K562 (cell line): ENCODE results near the gene SLC44A1. TPM values are rescaled to one million over a fixed set of nuclear protein-coding genes. Genes with fewer than 3 reads are reported as not detected.

Experiments used
- ATAC-seq: fragments of 200-7000 bp; cut with Tn5 transposase; 3 replicates; pipeline ENCODE4 v1.9.1; 2020; ENCODE audit warnings: moderate library complexity
- BruUV-seq: library from RNA; stranded (reverse); fragments of 400-500 nt; replicated peaks from 2 replicates; lab custom pipeline; 2021; lab: Mats Ljungman, UMichigan
- CTCF ChIA-PET: fragments of 300-600 bp; formaldehyde crosslinking; extraction: SDS; loops from one replicate; lab custom pipeline; 2021; ENCODE audit warnings: low intra/inter-chr PET ratio; lab: Yijun Ruan, JAX
- POLR2A ChIA-PET: fragments of 300-600, 350-650 bp; sonication (Branson Sonifier 250); formaldehyde crosslinking; extraction: SDS; loops from one replicate; lab custom pipeline; 2021; ENCODE audit warnings: antibody characterized with exemption, inconsistent platforms; lab: Yijun Ruan, JAX
- DNase-seq, 4 experiments: peaks; one replicate each; pipeline versions ENCODE4 v3.0.0 to v3.0.0-alpha.2; 2011 to 2018; ENCODE audit warnings: low spot score in 3 of 4, mixed read lengths in 3 of 4; ENCODE audit errors: extremely low read depth in 1 of 4
- FAIRE-seq: peaks from 2 replicates; lab custom pipeline; 2011; peaks lifted over from hg19 to GRCh38; lab: Jason Lieb, UNC
- H2AFZ ChIP-seq: 2 replicates; pipeline ENCODE4 v1.6.0; 2011; ENCODE audit warnings: low read depth, low read length, control low read depth, inconsistent platforms
- H3K27ac ChIP-seq: fragments of 200-600 bp; 3 replicates; pipeline ENCODE4 v1.8.0; 2011; ENCODE audit warnings: low read depth, mild to moderate bottlenecking, control low read depth, inconsistent platforms, low read length, moderate library complexity, mixed read lengths; ENCODE audit errors: extremely low read depth
- H3K27me3 ChIP-seq, 2 experiments: fragments of 300-600 bp in 1 of 2; 2 replicates in 1 of 2; 3 replicates in 1 of 2; pipeline versions ENCODE4 v1.6.0 to v1.8.0; 2011; ENCODE audit warnings: inconsistent platforms in 2 of 2, low read length in 2 of 2, mild to moderate bottlenecking in 1 of 2, mixed read lengths in 1 of 2, moderate library complexity in 1 of 2; ENCODE audit not compliant: control insufficient read depth in 2 of 2, insufficient read depth in 2 of 2
- H3K36me3 ChIP-seq: fragments of 300-600 bp; 3 replicates; pipeline ENCODE4 v1.8.0; 2011; ENCODE audit warnings: mild to moderate bottlenecking, low read length, inconsistent platforms; ENCODE audit not compliant: control insufficient read depth, insufficient read depth
- H3K4me1 ChIP-seq, 2 experiments: fragments of 200-600 bp in 1 of 2; replicated peaks in 1 of 2; 2 replicates in 1 of 2; 3 replicates in 1 of 2; pipeline versions ENCODE4 v1.5.1 to v1.8.0; 2011; ENCODE audit warnings: inconsistent platforms in 2 of 2, low read length in 2 of 2, mild to moderate bottlenecking in 1 of 2, mixed read lengths in 1 of 2, moderate library complexity in 1 of 2; ENCODE audit not compliant: control insufficient read depth in 2 of 2, insufficient read depth in 2 of 2
- H3K4me2 ChIP-seq: 2 replicates; pipeline ENCODE4 v1.6.1; 2011; ENCODE audit warnings: low read length, control low read depth, inconsistent platforms, mixed read lengths; ENCODE audit not compliant: insufficient read depth
- H3K4me3 ChIP-seq: fragments of 200-600 bp; sonication (generic), shearing (Covaris generic); 2 replicates; pipeline ENCODE4 v1.5.1; 2016; ENCODE audit warnings: control low read depth, inconsistent platforms
- H3K79me2 ChIP-seq: fragments of 200-600 bp; 3 replicates; pipeline ENCODE4 v1.8.0; 2011; ENCODE audit warnings: low read length, inconsistent platforms; ENCODE audit not compliant: control insufficient read depth, insufficient read depth
- H3K9ac ChIP-seq, 2 experiments: 2 replicates each; pipeline versions ENCODE4 v1.6.0 to v1.6.1; 2011; ENCODE audit warnings: low read depth in 2 of 2, low read length in 2 of 2, control low read depth in 1 of 2, inconsistent platforms in 1 of 2, mild to moderate bottlenecking in 1 of 2, mixed read lengths in 1 of 2; ENCODE audit not compliant: insufficient read depth in 1 of 2
- H3K9me1 ChIP-seq: one replicate; pipeline ENCODE4 v1.6.0; 2011; ENCODE audit warnings: inconsistent platforms, mild to moderate bottlenecking, low read length, moderate library complexity; ENCODE audit not compliant: control insufficient read depth, insufficient read depth
- H3K9me3 ChIP-seq: replicated peaks from 2 replicates; pipeline ENCODE4 v1.5.1; 2011; ENCODE audit warnings: low read depth, low read length, inconsistent platforms; ENCODE audit not compliant: control insufficient read depth, insufficient read depth
- H4K20me1 ChIP-seq: replicated peaks from 2 replicates; pipeline ENCODE4 v1.6.1; 2011; ENCODE audit warnings: low read length, inconsistent platforms, mixed read lengths; ENCODE audit not compliant: control insufficient read depth, insufficient read depth
- ATF7 ChIP-seq: fragments of 450-650 bp; IDR thresholded peaks from 2 replicates; pipeline ENCODE4 v1.7.1; 2014; ENCODE audit warnings: mild to moderate bottlenecking, moderate library complexity
- GATA2 ChIP-seq: sonication (generic); formaldehyde crosslinking; IDR thresholded peaks from 2 replicates; pipeline ENCODE4 v1.4.0; 2020; ENCODE audit warnings: mild to moderate bottlenecking, missing genetic modification reagents
- KHSRP ChIP-seq: fragments of 450-650 bp; IDR thresholded peaks from 2 replicates; pipeline ENCODE4 v1.6.1; 2017
- MEF2D ChIP-seq: conservative IDR thresholded peaks from 2 replicates; pipeline ENCODE4 v1.6.1; 2016; ENCODE audit warnings: low read depth, missing genetic modification characterization, missing compliant biosample characterization
- NCOA1 ChIP-seq: fragments of 450-650 bp; IDR thresholded peaks from 2 replicates; pipeline ENCODE4 v1.6.1; 2016; ENCODE audit warnings: low read depth
- POLR2AphosphoS5 ChIP-seq: IDR thresholded peaks from 2 replicates; pipeline ENCODE4 v1.6.1; 2011; ENCODE audit warnings: mild to moderate bottlenecking, low read depth, low read length, moderate library complexity; ENCODE audit not compliant: control insufficient read depth, insufficient read depth
- SAP30 ChIP-seq: fragments of 200-600 bp; sonication (generic); IDR thresholded peaks from 2 replicates; pipeline ENCODE4 v1.6.1; 2012; ENCODE audit warnings: borderline replicate concordance, low read depth, mild to moderate bottlenecking, moderate library complexity, low read length, control low read depth, inconsistent platforms; ENCODE audit not compliant: insufficient read depth, poor library complexity, severe bottlenecking
- ZBTB8A ChIP-seq: fragments of 450-650 bp; IDR thresholded peaks from 2 replicates; pipeline ENCODE4 v1.6.1; 2018; ENCODE audit warnings: mild to moderate bottlenecking, moderate library complexity; ENCODE audit not compliant: partially characterized antibody
- ZNF3 ChIP-seq: fragments of 250-450 bp; sonication (Bioruptor Pico); IDR thresholded peaks from 2 replicates; pipeline ENCODE4 v1.5.0; 2021; ENCODE audit warnings: mild to moderate bottlenecking, moderate library complexity
- ZNF316 ChIP-seq: fragments of 450-650 bp; IDR thresholded peaks from 2 replicates; pipeline ENCODE4 v1.6.1; 2016
- ZNF707 ChIP-seq: fragments of 250-450 bp; sonication (Bioruptor Pico); conservative IDR thresholded peaks from 2 replicates; pipeline ENCODE4 v1.8.0; 2022; ENCODE audit warnings: inconsistent platforms, mild to moderate bottlenecking, moderate library complexity
- WGBS: fragments of 100-300 bp; shearing (Covaris generic); methylation state at CpG from one replicate; pipeline ENCODE4 v1.1.6; 2016; ENCODE audit warnings: low coverage, mixed read lengths; ENCODE audit not compliant: insufficient coverage; ENCODE audit errors: missing lambda C conversion rate; 5-methylcytosine and 5-hydroxymethylcytosine counted together
- in situ Hi-C: fragments of 300-500 bp; cut with MboI; formaldehyde crosslinking; loops from 4 replicates; pipeline ENCODE4 v1.15.0; 2018; ENCODE audit warnings: inconsistent platforms, mixed read lengths
- intact Hi-C: fragments of 100-400 bp; cut with micrococcal nuclease; formaldehyde crosslinking; loops from 2 replicates; pipeline ENCODE4 v1.14.2; 2022
- polyA plus RNA-seq, 8 experiments: library from polyadenylated mRNA; depleted of rRNA in 4 of 8; stranded (reverse) in 5 of 8; unstranded in 3 of 8; fragments of >200 nt; fragmentation: Nextera tagmentation in 2 of 8; fragmentation: Illumina TruSeq in 1 of 8; extraction: Ambion mirVana in 2 of 8; extraction: Trizol in 1 of 8; gene quantifications; 2 replicates each; pipeline versions ENCODE4 v1.2.1 to v1.2.3, GENCODE V29; 2011 to 2014; ENCODE audit warnings: inconsistent platforms in 1 of 8, missing spikeins in 1 of 8
- total RNA-seq, 7 experiments: library from RNA; depleted of rRNA in 6 of 7; stranded (reverse); fragments of >200 nt in 6 of 7; fragmentation: Illumina TruSeq in 2 of 7; extraction: Trizol in 2 of 7; gene quantifications; 2 replicates each; pipeline versions ENCODE4 v1.2.1 to v1.2.3, GENCODE V29; 2011 to 2021; ENCODE audit warnings: low replicate concordance in 1 of 7
- TF ChIP-seq, protein P1 (sequence below): fragments of 250-450 bp; sonication (Bioruptor Pico); IDR thresholded peaks from 2 replicates; pipeline ENCODE4 v1.4.0; 2020

The SLC44A1 gene
- total and polyA plus RNA-seq, 9 of the 15 experiments (the other 6 are each of a cell fraction or from before 2014, with no cell fraction given) = 0.11 to 0.59 (median 0.30) TPM

DNA sequence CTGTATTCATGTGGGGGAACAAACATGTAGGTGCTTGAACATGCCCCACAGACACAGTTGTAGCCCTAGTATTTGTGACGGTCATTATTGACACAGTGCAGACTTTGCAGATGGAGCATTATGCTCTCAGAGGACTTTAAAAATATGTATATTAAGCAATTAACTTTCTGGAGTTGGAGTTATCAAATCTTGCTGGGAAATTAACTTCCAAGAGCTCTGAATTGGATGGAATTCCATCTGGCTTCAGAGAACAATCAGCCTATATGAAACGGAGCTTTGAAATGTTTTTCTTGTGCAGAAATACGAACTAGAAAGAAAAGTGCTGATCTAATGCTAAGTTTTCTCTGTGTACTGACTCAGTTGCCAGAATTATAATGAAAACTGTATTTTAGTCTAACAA, 152.4 kb downstream of the SLC44A1 start:
- POLR2A ChIA-PET = no interaction called here
- no peaks in the 10 kb centered on the region for H3K9me1 ChIP-seq
- no peak overlapping the region for H2AFZ ChIP-seq
- ATAC-seq (no peak), DNase-seq (no peak), FAIRE-seq (no peak)
- H3K4me3 ChIP-seq = no peak overlapping the region
- no peak overlapping the region for H3K4me2 ChIP-seq
- intact Hi-C loops = no loop called here
- H3K27me3 ChIP-seq = peaks cover 17 to 23% of the 10 kb centered on the region in 2 experiments
- H4K20me1 ChIP-seq = no peaks in the 10 kb centered on the region
- no peaks in the 10 kb centered on the region for H3K4me1 ChIP-seq
- WGBS = 0% methylated on average over 3 of the region's 3 CpGs
- no peaks in the 10 kb centered on the region for H3K79me2 ChIP-seq
- no peak overlapping the region for H3K27ac ChIP-seq
- H3K9me3 ChIP-seq = no peaks in the 10 kb centered on the region
- no peaks in the 10 kb centered on the region for H3K36me3 ChIP-seq
- CTCF ChIA-PET = no interaction called here
- BruUV-seq = no TSS peak
- no peak overlapping the region for H3K9ac ChIP-seq
- in situ Hi-C loops = no loop called here
- TF ChIP-seq ATF7 = no peak
- TF ChIP-seq SAP30 = no peak
- no peak for TF ChIP-seq GATA2 (CRISPR knock-in tag)
- TF ChIP-seq ZNF316 = no peak
- no peak for TF ChIP-seq ZNF707 (CRISPR knock-in tag)
- no peak for TF ChIP-seq ZNF3
- no peak for TF ChIP-seq NCOA1
- no peak for TF ChIP-seq KHSRP
- no peak for TF ChIP-seq ZBTB8A
- no peak for TF ChIP-seq MEF2D (tag)
- TF ChIP-seq, protein P1, sequence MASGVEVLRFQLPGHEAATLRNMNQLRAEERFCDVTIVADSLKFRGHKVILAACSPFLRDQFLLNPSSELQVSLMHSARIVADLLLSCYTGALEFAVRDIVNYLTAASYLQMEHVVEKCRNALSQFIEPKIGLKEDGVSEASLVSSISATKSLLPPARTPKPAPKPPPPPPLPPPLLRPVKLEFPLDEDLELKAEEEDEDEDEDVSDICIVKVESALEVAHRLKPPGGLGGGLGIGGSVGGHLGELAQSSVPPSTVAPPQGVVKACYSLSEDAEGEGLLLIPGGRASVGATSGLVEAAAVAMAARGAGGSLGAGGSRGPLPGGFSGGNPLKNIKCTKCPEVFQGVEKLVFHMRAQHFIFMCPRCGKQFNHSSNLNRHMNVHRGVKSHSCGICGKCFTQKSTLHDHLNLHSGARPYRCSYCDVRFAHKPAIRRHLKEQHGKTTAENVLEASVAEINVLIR (CRISPR knock-in tag) = no peak
- no peak for TF ChIP-seq POLR2AphosphoS5
